WTC11 (cell line): ENCODE results near the gene CASKIN2. TPM values are rescaled to one million over a fixed set of nuclear protein-coding genes. Genes with fewer than 3 reads are reported as not detected.

Experiments
- ATAC-seq: fragments of 200-7000 bp; cut with Tn5 transposase; 2 replicates; pipeline ENCODE4 v1.10.0; 2021; ENCODE audit warnings: mild to moderate bottlenecking, moderate library complexity
- CTCF ChIA-PET: fragments of 300-600 bp; sonication (Branson Sonifier 250); formaldehyde crosslinking; loops from one replicate; lab custom pipeline; 2021; ENCODE audit warnings: antibody characterized with exemption; lab: Charles Lee
- POLR2A ChIA-PET: fragments of 350-600 bp; sonication (Branson Sonifier 250); formaldehyde crosslinking; loops from one replicate; lab custom pipeline; 2021; ENCODE audit warnings: antibody characterized with exemption; lab: Charles Lee
- DNase-seq: peaks from one replicate; pipeline ENCODE4 v3.0.0; 2021; ENCODE audit warnings: low spot score
- H3K27ac Mint-ChIP-seq: 2 replicates; pipeline ENCODE4 v1.8.0; 2021; ENCODE audit warnings: mixed read lengths
- H3K27me3 Mint-ChIP-seq: 2 replicates; pipeline ENCODE4 v1.8.0; 2021; ENCODE audit warnings: low read depth, mild to moderate bottlenecking, moderate library complexity, mixed read lengths
- H3K36me3 Mint-ChIP-seq: 2 replicates; pipeline ENCODE4 v1.8.0; 2021; ENCODE audit warnings: mixed read lengths
- H3K4me1 Mint-ChIP-seq: 2 replicates; pipeline ENCODE4 v1.8.0; 2022; ENCODE audit warnings: mixed read lengths
- H3K4me3 Mint-ChIP-seq: 2 replicates; pipeline ENCODE4 v1.8.0; 2021; ENCODE audit warnings: mild to moderate bottlenecking, moderate library complexity, mixed read lengths
- H3K9me3 Mint-ChIP-seq: 2 replicates; pipeline ENCODE4 v1.8.0; 2021; ENCODE audit warnings: mixed read lengths
- CBFB ChIP-seq: sonication (generic); formaldehyde crosslinking; IDR thresholded peaks from 2 replicates; pipeline ENCODE4 v1.8.1; 2022; ENCODE audit warnings: mild to moderate bottlenecking, low read depth, missing genetic modification reagents
- EMX1 ChIP-seq: fragments of 250-450 bp; sonication (Bioruptor Pico); IDR thresholded peaks from 2 replicates; pipeline ENCODE4 v1.8.0; 2021; ENCODE audit warnings: mild to moderate bottlenecking
- FOXJ3 ChIP-seq: sonication (generic); formaldehyde crosslinking; IDR thresholded peaks from 2 replicates; pipeline ENCODE4 v1.9.0; 2021; ENCODE audit warnings: missing genetic modification reagents, mild to moderate bottlenecking, borderline replicate concordance
- FOXK1 ChIP-seq: sonication (generic); formaldehyde crosslinking; IDR thresholded peaks from 2 replicates; pipeline ENCODE4 v1.8.0; 2022; ENCODE audit warnings: mild to moderate bottlenecking, moderate library complexity, missing genetic modification reagents
- FOXP1 ChIP-seq: sonication (generic); formaldehyde crosslinking; IDR thresholded peaks from 2 replicates; pipeline ENCODE4 v1.8.0; 2022; ENCODE audit warnings: missing genetic modification reagents, mild to moderate bottlenecking, moderate library complexity, borderline replicate concordance
- GRHL2 ChIP-seq: fragments of 250-450 bp; sonication (Bioruptor Pico); IDR thresholded peaks from 2 replicates; pipeline ENCODE4 v1.8.0; 2022; ENCODE audit warnings: mild to moderate bottlenecking, moderate library complexity; ENCODE audit not compliant: insufficient replicate concordance, severe bottlenecking
- MXD4 ChIP-seq: fragments of 250-450 bp; sonication (Bioruptor Pico); IDR thresholded peaks from 2 replicates; pipeline ENCODE4 v1.8.0; 2021; ENCODE audit warnings: mild to moderate bottlenecking, moderate library complexity, borderline replicate concordance
- NFATC4 ChIP-seq: fragments of 250-450 bp; sonication (Bioruptor Pico); IDR thresholded peaks from 2 replicates; pipeline ENCODE4 v1.9.0; 2021; ENCODE audit warnings: mild to moderate bottlenecking
- OVOL2 ChIP-seq: fragments of 250-450 bp; sonication (Bioruptor Pico); IDR thresholded peaks from 2 replicates; pipeline ENCODE4 v1.9.0; 2021; ENCODE audit warnings: mild to moderate bottlenecking, borderline replicate concordance
- RORB ChIP-seq: fragments of 250-450 bp; sonication (Bioruptor Pico); IDR thresholded peaks from 2 replicates; pipeline ENCODE4 v1.9.0; 2021; ENCODE audit warnings: mild to moderate bottlenecking
- SMAD4 ChIP-seq: sonication (generic); formaldehyde crosslinking; IDR thresholded peaks from 2 replicates; pipeline ENCODE4 v1.8.0; 2022; ENCODE audit warnings: mild to moderate bottlenecking, missing genetic modification reagents
- SP1 ChIP-seq: sonication (generic); formaldehyde crosslinking; conservative IDR thresholded peaks from 2 replicates; pipeline ENCODE4 v1.8.1; 2022; ENCODE audit warnings: missing genetic modification reagents
- TEAD1 ChIP-seq: sonication (generic); formaldehyde crosslinking; IDR thresholded peaks from 2 replicates; pipeline ENCODE4 v1.8.0; 2022; ENCODE audit warnings: mild to moderate bottlenecking, missing genetic modification reagents
- ZNF232 ChIP-seq: sonication (generic); formaldehyde crosslinking; IDR thresholded peaks from 2 replicates; pipeline ENCODE4 v1.8.0; 2022; ENCODE audit warnings: mild to moderate bottlenecking, missing genetic modification reagents
- ZNF263 ChIP-seq: sonication (generic); formaldehyde crosslinking; IDR thresholded peaks from 2 replicates; pipeline ENCODE4 v1.8.1; 2022; ENCODE audit warnings: low read depth, mild to moderate bottlenecking, moderate library complexity, missing genetic modification reagents
- ZNF423 ChIP-seq: fragments of 250-450 bp; sonication (Bioruptor Pico); IDR thresholded peaks from 2 replicates; pipeline ENCODE4 v2.1.2; 2022; ENCODE audit warnings: mild to moderate bottlenecking, moderate library complexity
- total RNA-seq: library from RNA; stranded (reverse); gene quantifications from 3 replicates; pipeline ENCODE4 v1.2.3, GENCODE V29; 2021
- TF ChIP-seq, protein P1 (sequence below): fragments of 250-450 bp; sonication (Bioruptor Pico); IDR thresholded peaks from 2 replicates; pipeline ENCODE4 v1.9.0; 2021; ENCODE audit warnings: moderate library complexity, mild to moderate bottlenecking, inconsistent platforms, borderline replicate concordance
- TF ChIP-seq, protein P2 (sequence below): sonication (generic); formaldehyde crosslinking; conservative IDR thresholded peaks from 2 replicates; pipeline ENCODE4 v1.8.1; 2022; ENCODE audit warnings: mild to moderate bottlenecking, missing genetic modification reagents
- TF ChIP-seq, protein P3 (sequence below): sonication (generic); formaldehyde crosslinking; IDR thresholded peaks from 2 replicates; pipeline ENCODE4 v1.8.1; 2022; ENCODE audit warnings: missing genetic modification reagents, borderline replicate concordance
- TF ChIP-seq, protein P4 (sequence below): sonication (generic); formaldehyde crosslinking; IDR thresholded peaks from 2 replicates; pipeline ENCODE4 v1.8.1; 2022; ENCODE audit warnings: mild to moderate bottlenecking, moderate library complexity, missing genetic modification reagents
- TF ChIP-seq, protein P5 (sequence below): sonication (generic); formaldehyde crosslinking; IDR thresholded peaks from 2 replicates; pipeline ENCODE4 v1.8.1; 2023; ENCODE audit warnings: mild to moderate bottlenecking, moderate library complexity, missing genetic modification reagents
- TF ChIP-seq, protein P6 (sequence below): sonication (generic); formaldehyde crosslinking; IDR thresholded peaks from 2 replicates; pipeline ENCODE4 v1.8.1; 2022; ENCODE audit warnings: mild to moderate bottlenecking, missing genetic modification reagents, moderate library complexity, borderline replicate concordance
- TF ChIP-seq, protein P7 (sequence below): sonication (generic); formaldehyde crosslinking; conservative IDR thresholded peaks from 2 replicates; pipeline ENCODE4 v1.8.1; 2023; ENCODE audit warnings: mild to moderate bottlenecking, low read depth, missing genetic modification reagents, moderate library complexity
- TF ChIP-seq, protein P8 (sequence below): fragments of 250-450 bp; sonication (Bioruptor Pico); IDR thresholded peaks from 2 replicates; pipeline ENCODE4 v2.1.2; 2022; ENCODE audit warnings: mild to moderate bottlenecking, moderate library complexity

CASKIN2 gene
- total RNA-seq, 1 experiment from 2014 or later = 31.9 TPM

DNA sequence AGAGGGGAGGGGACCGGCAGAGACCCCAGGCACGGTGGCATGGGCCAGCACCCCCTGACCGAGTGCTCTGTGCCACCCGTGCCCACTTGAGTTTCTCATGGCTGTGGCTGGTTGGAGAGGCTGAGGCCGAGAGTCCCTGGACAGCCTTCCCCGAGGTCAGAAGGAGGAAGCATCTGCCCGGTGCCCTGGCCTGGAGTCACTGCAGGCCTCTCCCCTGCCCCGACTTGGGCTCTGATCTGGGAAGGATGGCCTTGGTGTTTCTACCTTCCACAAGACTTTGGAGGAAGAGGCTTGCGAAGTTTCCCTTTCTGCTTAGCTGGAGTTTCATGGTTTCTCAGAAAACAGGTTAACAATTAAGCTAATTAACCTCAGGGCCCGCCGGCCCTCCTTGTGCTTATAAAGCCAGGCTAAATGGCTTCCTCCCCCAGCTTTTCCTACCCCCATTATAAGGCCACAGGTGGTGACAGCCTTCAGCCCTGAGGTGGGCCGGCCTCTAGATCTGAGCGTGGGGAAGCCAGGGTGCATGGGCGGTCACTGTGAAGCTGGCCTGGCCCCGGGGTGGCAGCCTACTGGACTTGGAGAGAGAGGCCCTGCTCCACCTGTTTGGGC lies 27.5 kb upstream of the CASKIN2 start (continued):
- TF ChIP-seq, protein P1, sequence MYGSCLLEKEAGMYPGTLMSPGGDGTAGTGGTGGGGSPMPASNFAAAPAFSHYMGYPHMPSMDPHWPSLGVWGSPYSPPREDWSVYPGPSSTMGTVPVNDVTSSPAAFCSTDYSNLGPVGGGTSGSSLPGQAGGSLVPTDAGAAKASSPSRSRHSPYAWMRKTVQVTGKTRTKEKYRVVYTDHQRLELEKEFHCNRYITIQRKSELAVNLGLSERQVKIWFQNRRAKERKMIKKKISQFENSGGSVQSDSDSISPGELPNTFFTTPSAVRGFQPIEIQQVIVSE (CRISPR knock-in tag) = no peak
- TF ChIP-seq ZNF423 (CRISPR knock-in tag) (no peak), EMX1 (CRISPR knock-in tag) (no peak), OVOL2 (CRISPR knock-in tag) (no peak), GRHL2 (CRISPR knock-in tag) (no peak), FOXP1 (CRISPR knock-in tag) (no peak), ZNF232 (CRISPR knock-in tag) (no peak), FOXK1 (no peak)
- TF ChIP-seq, protein P2, sequence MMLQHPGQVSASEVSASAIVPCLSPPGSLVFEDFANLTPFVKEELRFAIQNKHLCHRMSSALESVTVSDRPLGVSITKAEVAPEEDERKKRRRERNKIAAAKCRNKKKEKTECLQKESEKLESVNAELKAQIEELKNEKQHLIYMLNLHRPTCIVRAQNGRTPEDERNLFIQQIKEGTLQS (CRISPR knock-in tag) = no peak
- TF ChIP-seq, protein P3, sequence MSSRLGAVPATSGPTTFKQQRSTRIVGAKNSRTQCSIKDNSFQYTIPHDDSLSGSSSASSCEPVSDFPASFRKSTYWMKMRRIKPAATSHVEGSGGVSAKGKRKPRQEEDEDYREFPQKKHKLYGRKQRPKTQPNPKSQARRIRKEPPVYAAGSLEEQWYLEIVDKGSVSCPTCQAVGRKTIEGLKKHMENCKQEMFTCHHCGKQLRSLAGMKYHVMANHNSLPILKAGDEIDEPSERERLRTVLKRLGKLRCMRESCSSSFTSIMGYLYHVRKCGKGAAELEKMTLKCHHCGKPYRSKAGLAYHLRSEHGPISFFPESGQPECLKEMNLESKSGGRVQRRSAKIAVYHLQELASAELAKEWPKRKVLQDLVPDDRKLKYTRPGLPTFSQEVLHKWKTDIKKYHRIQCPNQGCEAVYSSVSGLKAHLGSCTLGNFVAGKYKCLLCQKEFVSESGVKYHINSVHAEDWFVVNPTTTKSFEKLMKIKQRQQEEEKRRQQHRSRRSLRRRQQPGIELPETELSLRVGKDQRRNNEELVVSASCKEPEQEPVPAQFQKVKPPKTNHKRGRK (CRISPR knock-in tag) = no peak

DNA sequence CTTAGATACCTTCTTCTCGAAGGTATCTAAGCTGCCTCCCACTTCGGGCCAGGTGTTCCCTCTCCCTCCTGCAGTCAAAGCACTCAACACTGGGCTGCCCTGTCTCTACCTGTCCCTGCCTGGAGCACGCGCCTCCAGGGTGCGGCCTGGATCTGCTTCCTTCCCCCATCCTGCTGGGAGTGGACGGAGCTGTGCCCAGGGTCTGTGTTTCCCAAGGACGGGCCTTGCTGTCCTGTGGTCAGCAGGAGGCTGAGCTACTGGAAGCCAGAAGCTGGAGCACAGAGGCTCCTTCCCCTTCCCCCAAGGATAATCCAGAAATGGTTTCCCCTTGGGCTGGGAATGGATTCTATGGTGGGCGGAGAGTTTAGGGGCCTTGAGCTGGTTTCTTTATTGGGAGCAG lies 26.9 kb upstream of the CASKIN2 start:
- DNase-seq (no peak), ATAC-seq (no peak)
- ChIA-PET POLR2A (interaction anchor here (0.7 kb wide), 1 partner anchor 26 kb away, joined by 6 read pairs; the partner anchor contains the start of gene TSEN54), CTCF (interaction anchor here (1.7 to 1.9 kb wide), 2 partner anchors 59 to 90 kb away, joined by 4 to 9 read pairs; no protein-coding TSS in a partner anchor)
- no peaks in the 10 kb centered on the region for H3K9me3 Mint-ChIP-seq
- peaks cover 26% of the 10 kb centered on the region for H3K4me1 Mint-ChIP-seq
- H3K4me3 Mint-ChIP-seq = no peak overlapping the region
- peak overlapping the region; percentile 61 for H3K27ac Mint-ChIP-seq
- no peaks in the 10 kb centered on the region for H3K36me3 Mint-ChIP-seq
- no peaks in the 10 kb centered on the region for H3K27me3 Mint-ChIP-seq
- TF ChIP-seq FOXJ3 (no peak), MXD4 (no peak), FOXK1 (no peak), TEAD1 (CRISPR knock-in tag) (no peak), SMAD4 (no peak), RORB (CRISPR knock-in tag) (no peak), CBFB (CRISPR knock-in tag) (no peak), ZNF263 (no peak), SP1 (CRISPR knock-in tag) (no peak), FOXP1 (CRISPR knock-in tag) (no peak), ZNF232 (CRISPR knock-in tag) (no peak), EMX1 (CRISPR knock-in tag) (no peak), NFATC4 (no peak)
- TF ChIP-seq, protein P4, sequence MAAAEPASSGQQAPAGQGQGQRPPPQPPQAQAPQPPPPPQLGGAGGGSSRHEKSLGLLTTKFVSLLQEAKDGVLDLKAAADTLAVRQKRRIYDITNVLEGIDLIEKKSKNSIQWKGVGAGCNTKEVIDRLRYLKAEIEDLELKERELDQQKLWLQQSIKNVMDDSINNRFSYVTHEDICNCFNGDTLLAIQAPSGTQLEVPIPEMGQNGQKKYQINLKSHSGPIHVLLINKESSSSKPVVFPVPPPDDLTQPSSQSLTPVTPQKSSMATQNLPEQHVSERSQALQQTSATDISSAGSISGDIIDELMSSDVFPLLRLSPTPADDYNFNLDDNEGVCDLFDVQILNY = no peak
- TF ChIP-seq, protein P5, sequence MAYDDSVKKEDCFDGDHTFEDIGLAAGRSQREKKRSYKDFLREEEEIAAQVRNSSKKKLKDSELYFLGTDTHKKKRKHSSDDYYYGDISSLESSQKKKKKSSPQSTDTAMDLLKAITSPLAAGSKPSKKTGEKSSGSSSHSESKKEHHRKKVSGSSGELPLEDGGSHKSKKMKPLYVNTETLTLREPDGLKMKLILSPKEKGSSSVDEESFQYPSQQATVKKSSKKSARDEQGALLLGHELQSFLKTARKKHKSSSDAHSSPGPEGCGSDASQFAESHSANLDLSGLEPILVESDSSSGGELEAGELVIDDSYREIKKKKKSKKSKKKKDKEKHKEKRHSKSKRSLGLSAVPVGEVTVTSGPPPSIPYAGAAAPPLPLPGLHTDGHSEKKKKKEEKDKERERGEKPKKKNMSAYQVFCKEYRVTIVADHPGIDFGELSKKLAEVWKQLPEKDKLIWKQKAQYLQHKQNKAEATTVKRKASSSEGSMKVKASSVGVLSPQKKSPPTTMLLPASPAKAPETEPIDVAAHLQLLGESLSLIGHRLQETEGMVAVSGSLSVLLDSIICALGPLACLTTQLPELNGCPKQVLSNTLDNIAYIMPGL (CRISPR knock-in tag) = no peak
- TF ChIP-seq, protein P6, sequence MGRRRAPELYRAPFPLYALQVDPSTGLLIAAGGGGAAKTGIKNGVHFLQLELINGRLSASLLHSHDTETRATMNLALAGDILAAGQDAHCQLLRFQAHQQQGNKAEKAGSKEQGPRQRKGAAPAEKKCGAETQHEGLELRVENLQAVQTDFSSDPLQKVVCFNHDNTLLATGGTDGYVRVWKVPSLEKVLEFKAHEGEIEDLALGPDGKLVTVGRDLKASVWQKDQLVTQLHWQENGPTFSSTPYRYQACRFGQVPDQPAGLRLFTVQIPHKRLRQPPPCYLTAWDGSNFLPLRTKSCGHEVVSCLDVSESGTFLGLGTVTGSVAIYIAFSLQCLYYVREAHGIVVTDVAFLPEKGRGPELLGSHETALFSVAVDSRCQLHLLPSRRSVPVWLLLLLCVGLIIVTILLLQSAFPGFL (CRISPR knock-in tag) = no peak
- TF ChIP-seq, protein P7, sequence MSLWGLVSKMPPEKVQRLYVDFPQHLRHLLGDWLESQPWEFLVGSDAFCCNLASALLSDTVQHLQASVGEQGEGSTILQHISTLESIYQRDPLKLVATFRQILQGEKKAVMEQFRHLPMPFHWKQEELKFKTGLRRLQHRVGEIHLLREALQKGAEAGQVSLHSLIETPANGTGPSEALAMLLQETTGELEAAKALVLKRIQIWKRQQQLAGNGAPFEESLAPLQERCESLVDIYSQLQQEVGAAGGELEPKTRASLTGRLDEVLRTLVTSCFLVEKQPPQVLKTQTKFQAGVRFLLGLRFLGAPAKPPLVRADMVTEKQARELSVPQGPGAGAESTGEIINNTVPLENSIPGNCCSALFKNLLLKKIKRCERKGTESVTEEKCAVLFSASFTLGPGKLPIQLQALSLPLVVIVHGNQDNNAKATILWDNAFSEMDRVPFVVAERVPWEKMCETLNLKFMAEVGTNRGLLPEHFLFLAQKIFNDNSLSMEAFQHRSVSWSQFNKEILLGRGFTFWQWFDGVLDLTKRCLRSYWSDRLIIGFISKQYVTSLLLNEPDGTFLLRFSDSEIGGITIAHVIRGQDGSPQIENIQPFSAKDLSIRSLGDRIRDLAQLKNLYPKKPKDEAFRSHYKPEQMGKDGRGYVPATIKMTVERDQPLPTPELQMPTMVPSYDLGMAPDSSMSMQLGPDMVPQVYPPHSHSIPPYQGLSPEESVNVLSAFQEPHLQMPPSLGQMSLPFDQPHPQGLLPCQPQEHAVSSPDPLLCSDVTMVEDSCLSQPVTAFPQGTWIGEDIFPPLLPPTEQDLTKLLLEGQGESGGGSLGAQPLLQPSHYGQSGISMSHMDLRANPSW (CRISPR knock-in tag) = no peak
- TF ChIP-seq, protein P8, sequence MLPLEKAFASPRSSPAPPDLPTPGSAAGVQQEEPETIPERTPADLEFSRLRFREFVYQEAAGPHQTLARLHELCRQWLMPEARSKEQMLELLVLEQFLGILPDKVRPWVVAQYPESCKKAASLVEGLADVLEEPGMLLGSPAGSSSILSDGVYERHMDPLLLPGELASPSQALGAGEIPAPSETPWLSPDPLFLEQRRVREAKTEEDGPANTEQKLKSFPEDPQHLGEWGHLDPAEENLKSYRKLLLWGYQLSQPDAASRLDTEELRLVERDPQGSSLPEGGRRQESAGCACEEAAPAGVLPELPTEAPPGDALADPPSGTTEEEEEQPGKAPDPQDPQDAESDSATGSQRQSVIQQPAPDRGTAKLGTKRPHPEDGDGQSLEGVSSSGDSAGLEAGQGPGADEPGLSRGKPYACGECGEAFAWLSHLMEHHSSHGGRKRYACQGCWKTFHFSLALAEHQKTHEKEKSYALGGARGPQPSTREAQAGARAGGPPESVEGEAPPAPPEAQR (CRISPR knock-in tag) = no peak
